ENCODE measurements around the gene PROX1.

Gene PROX1

GRCh38 chr1:213982289-213982671, 5.5 kb upstream of the PROX1 start:
- TF ChIP-seq, protein P1, sequence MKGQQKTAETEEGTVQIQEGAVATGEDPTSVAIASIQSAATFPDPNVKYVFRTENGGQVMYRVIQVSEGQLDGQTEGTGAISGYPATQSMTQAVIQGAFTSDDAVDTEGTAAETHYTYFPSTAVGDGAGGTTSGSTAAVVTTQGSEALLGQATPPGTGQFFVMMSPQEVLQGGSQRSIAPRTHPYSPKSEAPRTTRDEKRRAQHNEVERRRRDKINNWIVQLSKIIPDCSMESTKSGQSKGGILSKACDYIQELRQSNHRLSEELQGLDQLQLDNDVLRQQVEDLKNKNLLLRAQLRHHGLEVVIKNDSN (IDR thresholded peaks at IDR 0.05): no peak
- TF ChIP-seq YY1 (IDR thresholded peaks at IDR 0.05; ENCODE audit: low read depth) (no peak), TCF12 (IDR thresholded peaks at IDR 0.05; ENCODE audit: low read depth) (no peak), NFIC (IDR thresholded peaks at IDR 0.05) (no peak), ZBTB7A (IDR thresholded peaks at IDR 0.05; ENCODE audit: low read depth) (no peak), RAD21 (IDR thresholded peaks at IDR 0.05; ENCODE audit: low read depth) (no peak), CREB1 (IDR thresholded peaks at IDR 0.05; ENCODE audit: low read depth) (no peak), TEAD4 (IDR thresholded peaks at IDR 0.05) (no peak), EP300 (IDR thresholded peaks at IDR 0.05; ENCODE audit: borderline replicate concordance) (no peak), FOXM1 (IDR thresholded peaks at IDR 0.05; ENCODE audit: borderline replicate concordance, low read depth) (no peak), CEBPB (IDR thresholded peaks at IDR 0.05) (no peak), REST (IDR thresholded peaks at IDR 0.05; ENCODE audit: low read depth) (no peak), TAF1 (IDR thresholded peaks at IDR 0.05; ENCODE audit: low read depth) (no peak), EGR1 (IDR thresholded peaks at IDR 0.05) (no peak), MAX (IDR thresholded peaks at IDR 0.05) (no peak)

DNA sequence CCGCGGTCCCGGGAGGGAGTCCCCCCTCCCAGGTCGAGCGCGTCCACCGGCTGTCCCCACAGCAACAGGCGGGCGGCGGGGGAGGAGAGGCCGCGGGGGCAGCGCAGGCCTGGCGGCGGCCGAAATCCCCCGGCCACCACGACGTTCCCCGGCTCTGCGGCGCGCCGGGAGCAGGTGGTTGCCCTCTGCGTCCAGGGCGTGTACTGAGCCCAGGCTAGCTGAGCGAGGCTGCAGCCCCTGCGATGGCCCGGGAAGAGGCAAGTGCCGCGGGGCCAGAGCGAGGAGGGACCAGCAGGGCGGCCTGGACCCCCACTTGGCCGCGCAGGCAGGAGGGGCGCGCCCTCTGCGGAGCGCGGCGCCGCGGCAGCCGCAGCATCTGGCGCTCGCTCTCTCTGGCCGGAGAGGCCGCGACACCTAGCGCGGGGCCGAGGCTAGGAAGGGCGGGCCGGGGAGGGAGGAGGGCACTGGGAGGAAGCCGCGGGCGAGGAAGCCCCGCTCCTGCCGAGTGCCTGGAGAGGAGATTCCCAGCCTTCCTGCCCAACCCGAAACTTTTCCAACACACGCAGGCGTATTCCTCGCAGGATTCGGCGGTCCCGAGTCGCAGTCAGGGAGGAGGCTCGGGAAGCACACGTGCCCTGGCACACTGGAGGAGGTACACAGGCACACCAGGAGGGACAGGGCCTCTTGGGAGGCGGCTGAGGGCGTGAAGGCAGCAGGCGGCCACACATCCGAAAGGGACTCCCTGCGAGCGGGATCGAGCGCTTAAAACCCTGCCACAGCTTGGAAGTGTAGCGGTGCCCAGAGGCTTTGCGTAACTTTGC, 4.9 kb upstream of the PROX1 start:
- TF ChIP-seq ZBTB7A (IDR thresholded peaks at IDR 0.05; ENCODE audit: low read depth) (no peak), NFIC (IDR thresholded peaks at IDR 0.05) (no peak), YY1 (IDR thresholded peaks at IDR 0.05; ENCODE audit: low read depth) (no peak), TCF12 (IDR thresholded peaks at IDR 0.05; ENCODE audit: low read depth) (no peak), TAF1 (IDR thresholded peaks at IDR 0.05; ENCODE audit: low read depth) (no peak), TEAD4 (IDR thresholded peaks at IDR 0.05) (no peak), RAD21 (IDR thresholded peaks at IDR 0.05; ENCODE audit: low read depth) (no peak), EP300 (IDR thresholded peaks at IDR 0.05; ENCODE audit: borderline replicate concordance) (no peak), REST (IDR thresholded peaks at IDR 0.05; ENCODE audit: low read depth) (no peak), CEBPB (IDR thresholded peaks at IDR 0.05) (no peak), CREB1 (IDR thresholded peaks at IDR 0.05; ENCODE audit: low read depth) (no peak), FOXM1 (IDR thresholded peaks at IDR 0.05; ENCODE audit: borderline replicate concordance, low read depth) (no peak), MAX (IDR thresholded peaks at IDR 0.05) (no peak), EGR1 (IDR thresholded peaks at IDR 0.05) (no peak)
- TF ChIP-seq, protein P1 (IDR thresholded peaks at IDR 0.05): no peak

- TF ChIP-seq EGR1 (IDR thresholded peaks at IDR 0.05) (no peak), CREB1 (IDR thresholded peaks at IDR 0.05; ENCODE audit: low read depth) (no peak), CEBPB (IDR thresholded peaks at IDR 0.05) (no peak), NFIC (IDR thresholded peaks at IDR 0.05) (no peak), TAF1 (IDR thresholded peaks at IDR 0.05; ENCODE audit: low read depth) (no peak), EP300 (IDR thresholded peaks at IDR 0.05; ENCODE audit: borderline replicate concordance) (no peak), FOXM1 (IDR thresholded peaks at IDR 0.05; ENCODE audit: borderline replicate concordance, low read depth) (no peak), MAX (IDR thresholded peaks at IDR 0.05) (no peak), REST (IDR thresholded peaks at IDR 0.05; ENCODE audit: low read depth) (no peak), RAD21 (IDR thresholded peaks at IDR 0.05; ENCODE audit: low read depth) (no peak), ZBTB7A (IDR thresholded peaks at IDR 0.05; ENCODE audit: low read depth) (no peak), TEAD4 (IDR thresholded peaks at IDR 0.05) (no peak), YY1 (IDR thresholded peaks at IDR 0.05; ENCODE audit: low read depth) (no peak), TCF12 (IDR thresholded peaks at IDR 0.05; ENCODE audit: low read depth) (no peak)
- TF ChIP-seq, protein P1 (IDR thresholded peaks at IDR 0.05): no peak
Observed at GRCh38 chr1:213983493-213984386, 4.0 kb upstream of the PROX1 start.
